Endodermal cell (in vitro differentiated cells): ENCODE data around the gene PIK3CA. TPM values are rescaled to one million over a fixed set of nuclear protein-coding genes. Genes with fewer than 3 reads are reported as not detected.

Experiments
- DNase-seq: peaks from one replicate; pipeline ENCODE4 v3.0.0-alpha.2; 2017
- H3K27ac ChIP-seq: 2 replicates; pipeline ENCODE4 v1.5.1; 2013; ENCODE audit warnings: mild to moderate bottlenecking, low read depth, low read length, moderate library complexity
- H3K27me3 ChIP-seq: 2 replicates; pipeline ENCODE4 v1.6.1; 2013; ENCODE audit warnings: mild to moderate bottlenecking, low read length, moderate library complexity; ENCODE audit not compliant: insufficient read depth, control insufficient read depth, poor library complexity, severe bottlenecking
- H3K36me3 ChIP-seq: 2 replicates; pipeline ENCODE4 v1.7.0; 2013; ENCODE audit warnings: mild to moderate bottlenecking, low read length, moderate library complexity; ENCODE audit not compliant: control insufficient read depth, insufficient read depth
- H3K4me1 ChIP-seq: one replicate; pipeline ENCODE4 v1.7.0; 2013; ENCODE audit warnings: low read length; ENCODE audit not compliant: control insufficient read depth, insufficient read depth
- H3K4me3 ChIP-seq: 2 replicates; pipeline ENCODE4 v1.5.1; 2013; ENCODE audit warnings: mild to moderate bottlenecking, low read length, moderate library complexity
- H3K9ac ChIP-seq: 2 replicates; pipeline ENCODE4 v1.6.1; 2013; ENCODE audit warnings: mild to moderate bottlenecking, low read length, moderate library complexity; ENCODE audit not compliant: poor library complexity, severe bottlenecking; ENCODE audit errors: extremely low read depth
- H3K9me3 ChIP-seq: 2 replicates; pipeline ENCODE4 v1.6.1; 2013; ENCODE audit warnings: mild to moderate bottlenecking, low read length, moderate library complexity; ENCODE audit not compliant: control insufficient read depth
- H3K27ac Mint-ChIP-seq: 2 replicates; pipeline ENCODE4 v1.8.0; 2020; ENCODE audit warnings: mixed read lengths
- H3K27me3 Mint-ChIP-seq: 2 replicates; pipeline ENCODE4 v1.8.0; 2021; ENCODE audit warnings: mild to moderate bottlenecking, mixed read lengths; ENCODE audit not compliant: insufficient read depth
- H3K36me3 Mint-ChIP-seq: 2 replicates; pipeline ENCODE4 v1.8.0; 2020; ENCODE audit warnings: low read depth, mixed read lengths
- H3K4me1 Mint-ChIP-seq: 2 replicates; pipeline ENCODE4 v1.8.0; 2020; ENCODE audit warnings: mixed read lengths
- H3K4me3 Mint-ChIP-seq: 2 replicates; pipeline ENCODE4 v1.8.0; 2020; ENCODE audit warnings: mild to moderate bottlenecking, moderate library complexity, mixed read lengths
- H3K9me3 Mint-ChIP-seq: 2 replicates; pipeline ENCODE4 v1.8.0; 2020; ENCODE audit warnings: mild to moderate bottlenecking, mixed read lengths
- WGBS, 2 experiments: methylation state at CpG; one replicate each; pipeline versions ENCODE4 v1.1.5 to v1.1.7; 2013; ENCODE audit warnings: missing lambda C conversion rate in 2 of 2, mixed read lengths in 1 of 2; ENCODE audit not compliant: insufficient coverage in 1 of 2, insufficient read length in 1 of 2; 5-methylcytosine and 5-hydroxymethylcytosine counted together
- total RNA-seq, 2 donors: library from RNA; stranded (reverse); fragmentation: NEBNext Ultra II Directional in 1 of 2; extraction: Animal tissue kit (Norgen Biotek cat#: 25700) in 1 of 2; gene quantifications; 2 replicates in 1 of 2; 3 replicates in 1 of 2; pipeline ENCODE4 v1.2.1, GENCODE V29; 2021
- TF ChIP-seq, protein P1 (sequence below): fragments of 200-600 bp; sonication (generic); conservative IDR thresholded peaks from 2 replicates; pipeline ENCODE4 v1.5.0; 2021; ENCODE audit warnings: antibody characterized with exemption, mild to moderate bottlenecking

The PIK3CA gene
- total RNA-seq, 2 donors from 2014 or later: 21.1 to 22.2 TPM

DNA sequence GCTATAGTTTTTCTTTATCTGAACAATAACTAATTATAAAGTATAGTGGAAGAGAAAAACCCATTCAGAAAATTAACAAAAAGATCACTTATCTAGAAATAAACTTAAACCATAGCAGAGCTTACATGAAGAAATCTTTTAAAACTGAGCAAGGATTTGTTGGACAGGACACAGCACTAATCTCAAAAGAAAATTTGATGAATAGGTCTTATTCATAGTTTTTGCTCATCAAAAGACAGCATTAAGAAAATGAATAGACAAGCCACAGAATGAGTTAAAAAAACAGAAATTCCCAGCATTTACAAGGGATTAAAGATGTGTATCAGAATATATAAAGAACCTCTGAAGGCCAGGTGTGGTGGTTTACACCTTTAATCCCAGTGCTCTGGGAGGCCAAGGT lies 29.5 kb downstream of the PIK3CA start:
- H3K27ac Mint-ChIP-seq: no peak overlapping the region

DNA sequence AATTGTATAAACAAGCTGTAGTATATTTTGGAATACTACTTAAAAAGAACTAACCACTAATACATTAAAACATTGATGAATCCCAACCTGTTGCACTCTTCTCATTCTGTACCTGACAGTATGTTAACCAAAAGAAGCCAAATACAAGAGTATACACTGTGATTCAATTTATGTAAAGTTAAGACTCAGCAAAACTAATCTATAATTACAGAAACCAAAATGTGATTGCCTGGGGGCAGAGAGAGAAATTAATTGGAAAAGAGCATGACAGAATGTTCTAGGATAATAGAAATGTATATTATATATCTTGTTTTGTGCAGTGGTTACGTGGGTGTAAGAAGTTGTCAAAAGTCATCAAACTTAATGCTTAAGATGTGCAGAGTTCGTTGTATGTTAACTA lies 31.1 kb downstream of the PIK3CA start:
- no peak overlapping the region for H3K27ac ChIP-seq
- no peak overlapping the region for H3K27ac Mint-ChIP-seq
- no peak overlapping the region for H3K4me3 Mint-ChIP-seq
- no peaks in the 10 kb centered on the region for H3K9me3 ChIP-seq
- H3K27me3 Mint-ChIP-seq: no peaks in the 10 kb centered on the region
- no peak overlapping the region for H3K4me3 ChIP-seq
- TF ChIP-seq, protein P1, sequence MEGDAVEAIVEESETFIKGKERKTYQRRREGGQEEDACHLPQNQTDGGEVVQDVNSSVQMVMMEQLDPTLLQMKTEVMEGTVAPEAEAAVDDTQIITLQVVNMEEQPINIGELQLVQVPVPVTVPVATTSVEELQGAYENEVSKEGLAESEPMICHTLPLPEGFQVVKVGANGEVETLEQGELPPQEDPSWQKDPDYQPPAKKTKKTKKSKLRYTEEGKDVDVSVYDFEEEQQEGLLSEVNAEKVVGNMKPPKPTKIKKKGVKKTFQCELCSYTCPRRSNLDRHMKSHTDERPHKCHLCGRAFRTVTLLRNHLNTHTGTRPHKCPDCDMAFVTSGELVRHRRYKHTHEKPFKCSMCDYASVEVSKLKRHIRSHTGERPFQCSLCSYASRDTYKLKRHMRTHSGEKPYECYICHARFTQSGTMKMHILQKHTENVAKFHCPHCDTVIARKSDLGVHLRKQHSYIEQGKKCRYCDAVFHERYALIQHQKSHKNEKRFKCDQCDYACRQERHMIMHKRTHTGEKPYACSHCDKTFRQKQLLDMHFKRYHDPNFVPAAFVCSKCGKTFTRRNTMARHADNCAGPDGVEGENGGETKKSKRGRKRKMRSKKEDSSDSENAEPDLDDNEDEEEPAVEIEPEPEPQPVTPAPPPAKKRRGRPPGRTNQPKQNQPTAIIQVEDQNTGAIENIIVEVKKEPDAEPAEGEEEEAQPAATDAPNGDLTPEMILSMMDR: no peak
- no peaks in the 10 kb centered on the region for H3K36me3 Mint-ChIP-seq
- no peak overlapping the region for H3K9ac ChIP-seq
- no peaks in the 10 kb centered on the region for H3K4me1 ChIP-seq
- DNase-seq: no peak
- peaks cover 20% of the 10 kb centered on the region for H3K4me1 Mint-ChIP-seq
- WGBS, 2 experiments: 80 to 83% methylated on average over 1 to 2 of the region's 2 CpGs
- no peaks in the 10 kb centered on the region for H3K9me3 Mint-ChIP-seq
- no peaks in the 10 kb centered on the region for H3K36me3 ChIP-seq
- no peaks in the 10 kb centered on the region for H3K27me3 ChIP-seq

More for the DNA sequence above, 29.5 kb downstream of the PIK3CA start:
- Mint-ChIP-seq H3K4me1 (peaks cover 20% of the 10 kb centered on the region), H3K36me3 (no peaks in the 10 kb centered on the region), H3K9me3 (peaks cover 2% of the 10 kb centered on the region), H3K4me3 (no peak overlapping the region), H3K27me3 (no peaks in the 10 kb centered on the region)
- peaks cover 1% of the 10 kb centered on the region for H3K9me3 ChIP-seq
- no peak for DNase-seq
- H3K27ac ChIP-seq: no peak overlapping the region
- no peak overlapping the region for H3K9ac ChIP-seq
- no peaks in the 10 kb centered on the region for H3K27me3 ChIP-seq
- no peaks in the 10 kb centered on the region for H3K36me3 ChIP-seq
- no peak overlapping the region for H3K4me3 ChIP-seq
- no peaks in the 10 kb centered on the region for H3K4me1 ChIP-seq
- TF ChIP-seq, protein P1: no peak

DNA sequence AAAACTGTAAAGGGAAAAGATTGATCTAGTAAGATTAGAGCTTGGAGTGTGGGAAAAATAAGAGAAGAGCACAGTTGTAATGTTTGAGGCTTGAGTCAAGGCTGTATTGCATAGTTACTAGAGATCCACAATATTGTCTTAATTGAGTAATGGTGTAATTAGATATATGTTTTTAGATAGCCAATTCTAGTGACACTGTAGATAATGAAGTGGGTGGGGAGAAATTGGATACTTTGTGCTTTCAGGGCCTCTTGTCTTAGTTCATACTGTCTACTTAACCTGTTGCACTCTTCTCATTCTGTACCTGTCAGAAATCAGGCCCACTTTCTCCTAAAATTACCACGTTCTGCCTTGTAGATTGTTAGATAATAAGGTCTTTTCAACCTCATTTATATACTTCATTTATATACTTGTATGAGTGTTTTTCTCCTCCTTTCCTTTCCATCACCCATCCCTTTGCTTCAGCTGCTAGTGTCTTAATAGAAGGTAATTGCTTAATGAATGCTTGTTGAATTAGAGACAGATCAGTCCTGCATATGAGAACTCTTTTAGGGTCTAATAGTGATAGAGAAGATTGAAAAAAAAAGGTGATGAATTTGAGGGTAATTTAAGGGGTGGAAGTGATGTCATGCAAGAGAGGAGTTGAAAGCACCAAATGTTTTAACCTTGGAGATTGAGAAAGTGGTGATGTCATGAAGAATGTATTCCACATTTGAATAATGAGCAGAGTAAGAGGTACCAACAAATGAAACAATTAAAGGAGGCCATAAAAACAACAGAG lies 32.0 kb downstream of the PIK3CA start:
- no peak overlapping the region for H3K9ac ChIP-seq
- H3K27me3 ChIP-seq: no peaks in the 10 kb centered on the region
- WGBS, 2 experiments: 60% methylated on average over 1 of the region's 1 CpG; no CpG with 5 or more reads in 1 of the 2 experiments
- Mint-ChIP-seq H3K4me3 (no peak overlapping the region), H3K4me1 (peaks cover 16% of the 10 kb centered on the region), H3K9me3 (no peaks in the 10 kb centered on the region), H3K27ac (no peak overlapping the region), H3K36me3 (no peaks in the 10 kb centered on the region), H3K27me3 (no peaks in the 10 kb centered on the region)
- H3K36me3 ChIP-seq: no peaks in the 10 kb centered on the region
- no peaks in the 10 kb centered on the region for H3K4me1 ChIP-seq
- no peak overlapping the region for H3K4me3 ChIP-seq
- H3K9me3 ChIP-seq: no peaks in the 10 kb centered on the region
- H3K27ac ChIP-seq: no peak overlapping the region
- TF ChIP-seq, protein P1: no peak
- no peak for DNase-seq
